NCI-H2107 treated with DMSO at 0.1 percent for 48 hours (cell line): ENCODE data around the gene CDC73.
"Not testable (repeated sequence)": the region's sequence is repeated elsewhere in the genome, so short reads cannot be mapped to it uniquely, and the experiment has no call there.

Experiments
- DNase-seq: peaks from one replicate; lab custom pipeline; 2025; ENCODE audit not compliant: unreplicated experiment; lab: John Stamatoyannopoulos, UW

CDC73 gene

GRCh38 chr1:193219391-193219790 is 97.6 kb downstream of the CDC73 start:
- DNase-seq, result no peak

GRCh38 chr1:193221651-193222050 is 99.8 kb downstream of the CDC73 start:
- no peak for DNase-seq

- DNase-seq, result no peak
These were observed 100.3 kb downstream of the CDC73 start for GRCh38 chr1:193222056-193222615.

GRCh38 chr1:193229136-193229535 is 107.3 kb downstream of the CDC73 start:
- no peak for DNase-seq

- DNase-seq, result not testable (repeated sequence)
These were observed 109.3 kb downstream of the CDC73 start for GRCh38 chr1:193231146-193231545.

- no peak for DNase-seq
These were observed 112.7 kb downstream of the CDC73 start for GRCh38 chr1:193234530-193234929.

GRCh38 chr1:193237381-193237978 is 115.6 kb downstream of the CDC73 start:
- no peak for DNase-seq

GRCh38 chr1:193240609-193241008 is 118.8 kb downstream of the CDC73 start:
- no peak for DNase-seq

- no peak for DNase-seq
These were observed 119.4 kb downstream of the CDC73 start for GRCh38 chr1:193241132-193241827.

- no peak for DNase-seq
These were observed 120.2 kb downstream of the CDC73 start for GRCh38 chr1:193242000-193242399.

GRCh38 chr1:193249187-193249586 is 127.4 kb downstream of the CDC73 start:
- DNase-seq, result no peak

- DNase-seq, result no peak
These were observed 130.1 kb downstream of the CDC73 start for GRCh38 chr1:193251950-193252349.

- DNase-seq, result no peak
These were observed 134.2 kb downstream of the CDC73 start for GRCh38 chr1:193256019-193256418.

- no peak for DNase-seq
These were observed 137.8 kb downstream of the CDC73 start for GRCh38 chr1:193259636-193260035.

GRCh38 chr1:193260056-193260745 is 138.4 kb downstream of the CDC73 start:
- DNase-seq, result no peak

GRCh38 chr1:193260896-193261295 is 139.1 kb downstream of the CDC73 start:
- no peak for DNase-seq

- no peak for DNase-seq
These were observed 140.8 kb downstream of the CDC73 start for GRCh38 chr1:193262661-193263060.

GRCh38 chr1:193264313-193265065 is 142.7 kb downstream of the CDC73 start:
- DNase-seq, result no peak

- no peak for DNase-seq
These were observed 143.9 kb downstream of the CDC73 start for GRCh38 chr1:193265716-193266115.

- not testable (repeated sequence) for DNase-seq
These were observed 145.0 kb downstream of the CDC73 start for GRCh38 chr1:193266794-193267193.

- DNase-seq, result no peak
These were observed 149.2 kb downstream of the CDC73 start for GRCh38 chr1:193270996-193271395.
